HepG2 (cell line): ENCODE data around the gene TUT7. TPM values are rescaled to one million over a fixed set of nuclear protein-coding genes. Genes with fewer than 3 reads are reported as not detected.

ENCODE experiments used
- BORCS8-MEF2B ChIP-seq: sonication (generic); formaldehyde crosslinking; IDR thresholded peaks from 2 replicates; pipeline ENCODE4 v1.8.0; 2022; ENCODE audit warnings: mild to moderate bottlenecking, missing genetic modification reagents
- EED ChIP-seq: sonication (generic); formaldehyde crosslinking; IDR thresholded peaks from 2 replicates; pipeline ENCODE4 v1.5.0; 2020; ENCODE audit warnings: mild to moderate bottlenecking, missing genetic modification reagents
- PAXIP1 ChIP-seq: sonication (generic); formaldehyde crosslinking; conservative IDR thresholded peaks from 2 replicates; pipeline ENCODE4 v1.4.0; 2020; ENCODE audit warnings: mild to moderate bottlenecking, missing genetic modification reagents, moderate library complexity
- PHF21A ChIP-seq: sonication (generic); formaldehyde crosslinking; IDR thresholded peaks from 2 replicates; pipeline ENCODE4 v1.5.0; 2020; ENCODE audit warnings: mild to moderate bottlenecking, missing genetic modification reagents
- PPARG ChIP-seq: conservative IDR thresholded peaks from 2 replicates; pipeline ENCODE4 v1.6.1; 2016; ENCODE audit warnings: missing biosample characterization, missing genetic modification reagents
- RXRB ChIP-seq: IDR thresholded peaks from 2 replicates; pipeline ENCODE4 v1.6.1; 2016; ENCODE audit warnings: borderline replicate concordance, missing genetic modification reagents, missing compliant biosample characterization
- SPEN ChIP-seq: sonication (generic); formaldehyde crosslinking; IDR thresholded peaks from 2 replicates; pipeline ENCODE4 v1.5.1; 2020; ENCODE audit warnings: low read depth, mild to moderate bottlenecking, missing genetic modification reagents
- THRA ChIP-seq: sonication (generic); formaldehyde crosslinking; IDR thresholded peaks from 2 replicates; pipeline ENCODE4 v1.4.0; 2020; ENCODE audit warnings: missing genetic modification reagents, borderline replicate concordance
- ZBTB43 ChIP-seq: sonication (generic); formaldehyde crosslinking; conservative IDR thresholded peaks from 2 replicates; pipeline ENCODE4 v1.4.0; 2020; ENCODE audit warnings: missing genetic modification reagents
- ZNF180 ChIP-seq: sonication (generic); formaldehyde crosslinking; IDR thresholded peaks from 2 replicates; pipeline ENCODE4 v1.4.0; 2020; ENCODE audit warnings: low read depth, missing genetic modification reagents, borderline replicate concordance
- ZNF275 ChIP-seq: sonication (generic); formaldehyde crosslinking; IDR thresholded peaks from 2 replicates; pipeline ENCODE4 v1.8.0; 2022; ENCODE audit warnings: missing genetic modification reagents, mild to moderate bottlenecking, inconsistent platforms, borderline replicate concordance
- ZNF572 ChIP-seq: sonication (generic); formaldehyde crosslinking; IDR thresholded peaks from 2 replicates; pipeline ENCODE4 v1.5.1; 2020; ENCODE audit warnings: mild to moderate bottlenecking, missing genetic modification reagents
- polyA plus RNA-seq, 8 experiments: library from polyadenylated mRNA; depleted of rRNA in 3 of 8; stranded (reverse) in 7 of 8; unstranded in 1 of 8; fragments of >200 nt; fragmentation: Illumina TruSeq in 4 of 8; extraction: Trizol in 4 of 8; gene quantifications; 2 replicates each; pipeline versions ENCODE4 v1.2.1 to v1.2.3, GENCODE V29; 2011 to 2016; ENCODE audit warnings: low read depth in 4 of 8, missing spikeins in 1 of 8, mixed read lengths in 1 of 8; ENCODE audit not compliant: insufficient read depth in 1 of 8
- total RNA-seq, 5 experiments: library from RNA; depleted of rRNA; stranded (reverse); fragments of >200 nt; fragmentation: Illumina TruSeq; extraction: Trizol; gene quantifications; 2 replicates each; pipeline ENCODE4 v1.2.3, GENCODE V29; 2016; ENCODE audit warnings: low read depth in 1 of 5
- TF ChIP-seq, protein P1 (sequence below): sonication (generic); formaldehyde crosslinking; IDR thresholded peaks from 2 replicates; pipeline ENCODE4 v1.4.0; 2020; ENCODE audit warnings: mild to moderate bottlenecking, missing genetic modification reagents
- TF ChIP-seq, protein P2 (sequence below): sonication (generic); formaldehyde crosslinking; IDR thresholded peaks from 2 replicates; pipeline ENCODE4 v1.4.0; 2020; ENCODE audit warnings: low read depth, missing genetic modification reagents

The TUT7 gene
- total and polyA plus RNA-seq, 2 of the 13 experiments (the other 11 are each of a cell fraction or from before 2014, with no cell fraction given) = 12.0 to 19.4 TPM

GRCh38 chr9:86281593-86282076 lies 72.6 kb downstream of the TUT7 start (continued):
- TF ChIP-seq, protein P1, sequence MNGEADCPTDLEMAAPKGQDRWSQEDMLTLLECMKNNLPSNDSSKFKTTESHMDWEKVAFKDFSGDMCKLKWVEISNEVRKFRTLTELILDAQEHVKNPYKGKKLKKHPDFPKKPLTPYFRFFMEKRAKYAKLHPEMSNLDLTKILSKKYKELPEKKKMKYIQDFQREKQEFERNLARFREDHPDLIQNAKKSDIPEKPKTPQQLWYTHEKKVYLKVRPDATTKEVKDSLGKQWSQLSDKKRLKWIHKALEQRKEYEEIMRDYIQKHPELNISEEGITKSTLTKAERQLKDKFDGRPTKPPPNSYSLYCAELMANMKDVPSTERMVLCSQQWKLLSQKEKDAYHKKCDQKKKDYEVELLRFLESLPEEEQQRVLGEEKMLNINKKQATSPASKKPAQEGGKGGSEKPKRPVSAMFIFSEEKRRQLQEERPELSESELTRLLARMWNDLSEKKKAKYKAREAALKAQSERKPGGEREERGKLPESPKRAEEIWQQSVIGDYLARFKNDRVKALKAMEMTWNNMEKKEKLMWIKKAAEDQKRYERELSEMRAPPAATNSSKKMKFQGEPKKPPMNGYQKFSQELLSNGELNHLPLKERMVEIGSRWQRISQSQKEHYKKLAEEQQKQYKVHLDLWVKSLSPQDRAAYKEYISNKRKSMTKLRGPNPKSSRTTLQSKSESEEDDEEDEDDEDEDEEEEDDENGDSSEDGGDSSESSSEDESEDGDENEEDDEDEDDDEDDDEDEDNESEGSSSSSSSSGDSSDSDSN (CRISPR knock-in tag) = peak; percentile 94
- TF ChIP-seq ZNF275 (CRISPR knock-in tag) (peak; percentile 91; the same call in 1 of the 2 replicates), THRA (CRISPR knock-in tag) (peak; percentile 53; the same call in 1 of the 2 replicates), ZNF572 (0 out of 2 replicates have a peak, but pooled peaks have one; percentile 63), BORCS8-MEF2B (CRISPR knock-in tag) (peak; percentile 69; the same call in 1 of the 2 replicates), PHF21A (peak; percentile 15; the same call in 1 of the 2 replicates), ZBTB43 (CRISPR knock-in tag) (0 out of 2 replicates have a peak, but pooled peaks have one; percentile 24), ZNF180 (no peak), PPARG (CRISPR knock-in tag) (peak; percentile 95), EED (CRISPR knock-in tag) (no peak), PAXIP1 (0 out of 2 replicates have a peak, but pooled peaks have one; percentile 30), SPEN (CRISPR knock-in tag) (peak; percentile 69; the same call in 1 of the 2 replicates), RXRB (CRISPR knock-in tag) (peak; percentile 98)
- TF ChIP-seq, protein P2, sequence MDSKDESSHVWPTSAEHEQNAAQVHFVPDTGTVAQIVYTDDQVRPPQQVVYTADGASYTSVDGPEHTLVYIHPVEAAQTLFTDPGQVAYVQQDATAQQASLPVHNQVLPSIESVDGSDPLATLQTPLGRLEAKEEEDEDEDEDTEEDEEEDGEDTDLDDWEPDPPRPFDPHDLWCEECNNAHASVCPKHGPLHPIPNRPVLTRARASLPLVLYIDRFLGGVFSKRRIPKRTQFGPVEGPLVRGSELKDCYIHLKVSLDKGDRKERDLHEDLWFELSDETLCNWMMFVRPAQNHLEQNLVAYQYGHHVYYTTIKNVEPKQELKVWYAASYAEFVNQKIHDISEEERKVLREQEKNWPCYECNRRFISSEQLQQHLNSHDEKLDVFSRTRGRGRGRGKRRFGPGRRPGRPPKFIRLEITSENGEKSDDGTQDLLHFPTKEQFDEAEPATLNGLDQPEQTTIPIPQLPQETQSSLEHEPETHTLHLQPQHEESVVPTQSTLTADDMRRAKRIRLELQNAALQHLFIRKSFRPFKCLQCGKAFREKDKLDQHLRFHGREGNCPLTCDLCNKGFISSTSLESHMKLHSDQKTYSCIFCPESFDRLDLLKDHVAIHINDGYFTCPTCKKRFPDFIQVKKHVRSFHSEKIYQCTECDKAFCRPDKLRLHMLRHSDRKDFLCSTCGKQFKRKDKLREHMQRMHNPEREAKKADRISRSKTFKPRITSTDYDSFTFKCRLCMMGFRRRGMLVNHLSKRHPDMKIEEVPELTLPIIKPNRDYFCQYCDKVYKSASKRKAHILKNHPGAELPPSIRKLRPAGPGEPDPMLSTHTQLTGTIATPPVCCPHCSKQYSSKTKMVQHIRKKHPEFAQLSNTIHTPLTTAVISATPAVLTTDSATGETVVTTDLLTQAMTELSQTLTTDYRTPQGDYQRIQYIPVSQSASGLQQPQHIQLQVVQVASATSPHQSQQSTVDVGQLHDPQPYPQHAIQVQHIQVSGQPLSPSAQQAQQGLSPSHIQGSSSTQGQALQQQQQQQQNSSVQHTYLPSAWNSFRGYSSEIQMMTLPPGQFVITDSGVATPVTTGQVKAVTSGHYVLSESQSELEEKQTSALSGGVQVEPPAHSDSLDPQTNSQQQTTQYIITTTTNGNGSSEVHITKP (CRISPR knock-in tag) = 0 out of 2 replicates have a peak, but pooled peaks have one; percentile 11
